Loucy (cell line): ENCODE data around the gene GPR149.

ENCODE experiments used
- H2AFZ ChIP-seq: fragments of 200-600 bp; sonication (generic); 2 replicates; pipeline ENCODE4 v1.6.0; 2016; ENCODE audit warnings: antibody characterized with exemption, mild to moderate bottlenecking, low read length, moderate library complexity
- H3F3A ChIP-seq: fragments of 200-600 bp; 2 replicates; pipeline ENCODE4 v1.6.0; 2016; ENCODE audit warnings: antibody characterized with exemption, low read depth, mild to moderate bottlenecking
- H3K27me3 ChIP-seq: fragments of 200-600 bp; sonication (generic); 2 replicates; pipeline ENCODE4 v1.6.1; 2014; ENCODE audit warnings: low read length, mild to moderate bottlenecking; ENCODE audit not compliant: insufficient read depth, poor library complexity, severe bottlenecking
- H3K36me3 ChIP-seq: fragments of 200-600 bp; sonication (generic); 2 replicates; pipeline ENCODE4 v1.6.1; 2016; ENCODE audit warnings: low read length; ENCODE audit not compliant: insufficient read depth
- H3K4me1 ChIP-seq: fragments of 200-600 bp; sonication (generic); 2 replicates; pipeline ENCODE4 v1.5.1; 2014; ENCODE audit warnings: low read length, mild to moderate bottlenecking; ENCODE audit not compliant: insufficient read depth, poor library complexity, severe bottlenecking
- H3K4me2 ChIP-seq: fragments of 200-600 bp; sonication (generic); 2 replicates; pipeline ENCODE4 v1.6.0; 2014; ENCODE audit warnings: antibody characterized with exemption, low read length, low read depth, mild to moderate bottlenecking; ENCODE audit not compliant: poor library complexity, severe bottlenecking
- H3K4me3 ChIP-seq: fragments of 200-600 bp; sonication (generic); 2 replicates; pipeline ENCODE4 v1.5.1; 2014; ENCODE audit warnings: low read length, mild to moderate bottlenecking, mixed read lengths; ENCODE audit not compliant: poor library complexity, severe bottlenecking
- H3K79me2 ChIP-seq: fragments of 200-600 bp; sonication (generic); 2 replicates; pipeline ENCODE4 v1.6.1; 2014; ENCODE audit warnings: low read length; ENCODE audit not compliant: insufficient read depth
- H3K9ac ChIP-seq: fragments of 200-600 bp; sonication (generic); 2 replicates; pipeline ENCODE4 v1.6.0; 2014; ENCODE audit warnings: mild to moderate bottlenecking, low read depth, low read length, moderate library complexity; ENCODE audit not compliant: poor library complexity, severe bottlenecking
- H3K9me2 ChIP-seq: fragments of 200-600 bp; sonication (generic); replicated peaks from 2 replicates; pipeline ENCODE4 v1.6.1; 2016; ENCODE audit warnings: low read depth, low read length, mixed read lengths
- H3K9me3 ChIP-seq: fragments of 200-600 bp; sonication (generic); 2 replicates; pipeline ENCODE4 v1.6.1; 2014; ENCODE audit warnings: mild to moderate bottlenecking, antibody characterized with exemption, low read length, low read depth; ENCODE audit not compliant: insufficient read depth
- H4K20me1 ChIP-seq: fragments of 200-600 bp; sonication (generic); 2 replicates; pipeline ENCODE4 v1.6.0; 2014; ENCODE audit warnings: antibody characterized with exemption, low read length, mild to moderate bottlenecking; ENCODE audit not compliant: insufficient read depth, poor library complexity, severe bottlenecking
- CTCF ChIP-seq: fragments of 200-600 bp; sonication (generic); conservative IDR thresholded peaks from 2 replicates; pipeline ENCODE4 v1.5.1; 2014; ENCODE audit warnings: mild to moderate bottlenecking, antibody characterized with exemption, low read length
- EZH2phosphoT487 ChIP-seq: fragments of 200-600 bp; IDR thresholded peaks from 2 replicates; pipeline ENCODE4 v1.6.1; 2018; ENCODE audit warnings: antibody characterized with exemption, mild to moderate bottlenecking, moderate library complexity, borderline replicate concordance

The GPR149 gene

DNA sequence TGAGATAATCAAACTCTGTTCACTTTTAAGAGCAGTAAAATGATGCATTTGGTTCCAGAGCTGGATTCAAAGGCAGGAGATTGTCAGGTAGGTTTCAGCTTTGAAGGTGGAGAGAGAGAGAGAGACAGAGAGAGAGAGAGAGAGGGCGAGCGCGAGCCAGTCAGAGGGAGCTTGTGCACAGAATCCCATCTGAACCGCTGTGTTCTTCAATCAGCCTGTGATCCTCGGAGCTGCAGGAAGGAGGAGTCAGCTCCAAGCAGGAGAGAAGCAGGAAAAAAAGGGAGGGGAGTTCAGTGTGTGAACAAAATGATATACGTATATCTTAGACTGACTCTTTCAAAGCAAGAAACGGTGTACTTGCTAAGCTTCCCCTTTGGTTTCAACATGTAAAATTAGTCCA is at the start of gene GPR149:
TSS of gene GPR149 (minus strand) at position 177 of the 400 bp plus-strand sequence. CDS start 575 bp downstream, outside the sequence.
- Histone ChIP-seq H3K9ac (no peak within 1 kb of the TSS), H3F3A (no peaks in the 10 kb centered on the region), H3K4me2 (no peak within 1 kb of the TSS), H3K9me2 (no peaks in the 10 kb centered on the region), H3K9me3 (no peaks in the 10 kb centered on the region), H4K20me1 (no peaks in the 10 kb centered on the region), H3K4me1 (no peaks in the 10 kb centered on the region), H3K4me3 (no peak within 1 kb of the TSS), H3K27me3 (no peaks in the 10 kb centered on the region), H3K36me3 (no peaks in the 10 kb centered on the region), H3K79me2 (no peaks in the 10 kb centered on the region), H2AFZ (no peak within 1 kb of the TSS)
- no peak for TF ChIP-seq CTCF

- no peaks in the 10 kb centered on the region for H3K79me2 ChIP-seq
- H2AFZ ChIP-seq: no peak overlapping the region
- H4K20me1 ChIP-seq: no peaks in the 10 kb centered on the region
- no peaks in the 10 kb centered on the region for H3K9me3 ChIP-seq
- TF ChIP-seq CTCF: no peak
- no peak for TF ChIP-seq EZH2phosphoT487
- no peaks in the 10 kb centered on the region for H3K36me3 ChIP-seq
- H3K4me2 ChIP-seq: no peak overlapping the region
- no peaks in the 10 kb centered on the region for H3F3A ChIP-seq
- H3K27me3 ChIP-seq: no peaks in the 10 kb centered on the region
- no peak overlapping the region for H3K9ac ChIP-seq
- H3K9me2 ChIP-seq: no peaks in the 10 kb centered on the region
- no peak overlapping the region for H3K4me3 ChIP-seq
- no peaks in the 10 kb centered on the region for H3K4me1 ChIP-seq
Observed at GRCh38 chr3:154473769-154474168, 43.8 kb upstream of the GPR149 start.

- no peak overlapping the region for H3K4me3 ChIP-seq
- H3K36me3 ChIP-seq: no peaks in the 10 kb centered on the region
- no peaks in the 10 kb centered on the region for H3K9me2 ChIP-seq
- no peaks in the 10 kb centered on the region for H3K4me1 ChIP-seq
- no peak overlapping the region for H2AFZ ChIP-seq
- H3F3A ChIP-seq: no peaks in the 10 kb centered on the region
- H3K9ac ChIP-seq: no peak overlapping the region
- H3K27me3 ChIP-seq: no peaks in the 10 kb centered on the region
- no peak overlapping the region for H3K4me2 ChIP-seq
- H4K20me1 ChIP-seq: no peaks in the 10 kb centered on the region
- TF ChIP-seq CTCF (no peak), EZH2phosphoT487 (no peak)
- H3K79me2 ChIP-seq: no peaks in the 10 kb centered on the region
- H3K9me3 ChIP-seq: no peaks in the 10 kb centered on the region
Observed at GRCh38 chr3:154469585-154469984, 39.6 kb upstream of the GPR149 start.
